ENCODE data around the gene EIF4E. TPM values are rescaled to one million over a fixed set of nuclear protein-coding genes. Genes with fewer than 3 reads are reported as not detected.
A peak's percentile ranks its signal among the peaks of the same experiment; 100 is the strongest.

The EIF4E gene
- total RNA-seq, 1 donor from 2014 or later: 87.3 TPM

GRCh38 chr4:98908703-98909262 is 20.1 kb downstream of the EIF4E start:
- Mint-ChIP-seq H3K9me3 (no peaks in the 10 kb centered on the region), H3K4me1 (peaks cover 65% of the 10 kb centered on the region), H3K4me3 (no peak overlapping the region), H3K27me3 (no peaks in the 10 kb centered on the region), H3K36me3 (ENCODE audit: low read depth) (peaks cover 24% of the 10 kb centered on the region), H3K27ac (no peak overlapping the region)
- ChIA-PET POLR2A (no interaction called here), CTCF (interaction anchor here (1.1 kb wide), 1 partner anchor 86 kb away, joined by 3 read pairs; no protein-coding TSS in a partner anchor)
- DNase-seq (no peak), ATAC-seq (ENCODE audit: low read depth) (no peak)
- TF ChIP-seq CTCF (IDR thresholded peaks at IDR 0.05): no peak
- intact Hi-C loops (cut with micrococcal nuclease): no loop called here

DNA sequence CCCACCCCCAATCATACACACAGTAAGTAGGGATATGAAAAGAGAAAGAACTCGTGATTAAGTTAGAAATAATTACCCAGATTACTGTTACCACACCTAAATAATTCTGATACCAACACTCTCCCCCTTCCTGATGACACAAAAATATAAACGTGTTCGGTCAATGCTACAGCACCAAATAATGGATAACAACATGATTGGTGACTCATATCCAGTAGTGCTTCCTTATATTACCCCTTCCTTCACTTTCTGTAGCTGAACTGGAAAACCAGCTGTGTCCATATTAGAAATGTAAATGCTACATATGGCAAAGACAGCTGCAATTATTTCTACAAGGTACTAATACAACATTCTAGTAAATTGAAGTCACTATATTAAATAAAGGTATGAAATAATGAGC is 20.8 kb downstream of the EIF4E start:
- Mint-ChIP-seq H3K36me3 (ENCODE audit: low read depth) (peaks cover 24% of the 10 kb centered on the region), H3K27me3 (no peaks in the 10 kb centered on the region), H3K4me3 (no peak overlapping the region), H3K9me3 (no peaks in the 10 kb centered on the region), H3K4me1 (peaks cover 69% of the 10 kb centered on the region), H3K27ac (no peak overlapping the region)
- ATAC-seq (ENCODE audit: low read depth): no peak
- TF ChIP-seq CTCF (IDR thresholded peaks at IDR 0.05): no peak
- POLR2A ChIA-PET: no interaction called here
- intact Hi-C loops (cut with micrococcal nuclease): no loop called here
- DNase-seq: no peak
- CTCF ChIA-PET: no interaction called here

DNA sequence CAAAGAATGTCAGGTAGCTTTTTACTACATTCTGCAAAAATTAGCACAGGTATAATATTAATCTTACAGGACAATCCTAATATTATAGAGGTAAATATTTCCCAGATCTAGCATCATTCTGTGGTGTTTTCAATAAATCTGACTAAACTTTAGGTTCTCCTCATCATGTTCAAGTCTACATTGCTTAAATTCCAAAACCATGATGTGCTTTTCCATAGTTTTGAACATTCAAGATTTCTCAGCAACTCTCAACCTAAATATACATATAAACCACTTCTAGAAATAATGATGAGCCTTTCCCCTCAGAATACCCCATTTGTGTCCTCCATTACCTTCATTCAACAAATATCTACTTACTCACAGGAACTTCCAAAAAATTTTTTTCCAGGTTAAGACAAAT is 23.1 kb downstream of the EIF4E start:
- no peak for TF ChIP-seq CTCF (IDR thresholded peaks at IDR 0.05)
- CTCF ChIA-PET: no interaction called here
- no peak for ATAC-seq (ENCODE audit: low read depth)
- H3K9me3 Mint-ChIP-seq: no peaks in the 10 kb centered on the region
- peaks cover 80% of the 10 kb centered on the region for H3K4me1 Mint-ChIP-seq
- H3K27ac Mint-ChIP-seq: no peak overlapping the region
- H3K4me3 Mint-ChIP-seq: no peak overlapping the region
- intact Hi-C loops (cut with micrococcal nuclease): loop anchor here (2.0 kb wide), 1 partner anchor 23 kb away; the partner anchor contains the start of gene EIF4E
- POLR2A ChIA-PET: no interaction called here
- no peaks in the 10 kb centered on the region for H3K27me3 Mint-ChIP-seq
- H3K36me3 Mint-ChIP-seq (ENCODE audit: low read depth): peaks cover 41% of the 10 kb centered on the region
- no peak for DNase-seq

- TF ChIP-seq CTCF (IDR thresholded peaks at IDR 0.05): no peak
- H3K4me1 Mint-ChIP-seq: peaks cover 80% of the 10 kb centered on the region
- no peaks in the 10 kb centered on the region for H3K27me3 Mint-ChIP-seq
- CTCF ChIA-PET: no interaction called here
- no peak overlapping the region for H3K27ac Mint-ChIP-seq
- POLR2A ChIA-PET: interaction anchor here (0.6 kb wide), 1 partner anchor 29 kb away, joined by 3 read pairs; no protein-coding TSS in a partner anchor
- intact Hi-C loops (cut with micrococcal nuclease): no loop called here
- no peaks in the 10 kb centered on the region for H3K9me3 Mint-ChIP-seq
- DNase-seq (no peak), ATAC-seq (ENCODE audit: low read depth) (no peak)
- no peak overlapping the region for H3K4me3 Mint-ChIP-seq
- H3K36me3 Mint-ChIP-seq (ENCODE audit: low read depth): peaks cover 45% of the 10 kb centered on the region
Measured at GRCh38 chr4:98905297-98905696, 23.6 kb downstream of the EIF4E start.

DNA sequence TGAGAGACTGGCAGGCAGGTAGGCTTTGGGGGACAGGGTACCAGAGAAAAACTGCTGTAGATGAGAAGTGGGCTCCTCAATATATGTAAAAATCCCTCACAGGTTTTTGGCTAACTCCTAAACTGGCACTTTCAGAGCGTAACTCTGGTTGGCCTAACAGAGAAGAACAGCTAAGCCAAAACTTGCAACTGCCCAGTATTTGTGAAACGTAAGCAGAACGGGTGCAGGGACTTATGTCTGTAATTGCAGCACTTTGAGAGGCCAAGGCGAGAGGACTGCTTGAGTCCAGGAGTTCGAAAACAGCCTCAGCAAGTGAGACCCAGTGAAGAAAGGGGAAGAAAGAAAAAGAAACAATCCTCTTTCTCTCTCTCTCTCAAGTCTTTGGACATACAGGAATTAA is 25.0 kb downstream of the EIF4E start:
- no peaks in the 10 kb centered on the region for H3K9me3 Mint-ChIP-seq
- no peak for TF ChIP-seq CTCF (IDR thresholded peaks at IDR 0.05)
- no peak for ATAC-seq (ENCODE audit: low read depth)
- POLR2A ChIA-PET: no interaction called here
- intact Hi-C loops (cut with micrococcal nuclease): no loop called here
- no peak for DNase-seq
- H3K27ac Mint-ChIP-seq: peak overlapping the region; percentile 25
- H3K4me3 Mint-ChIP-seq: no peak overlapping the region
- H3K27me3 Mint-ChIP-seq: no peaks in the 10 kb centered on the region
- peaks cover 77% of the 10 kb centered on the region for H3K4me1 Mint-ChIP-seq
- H3K36me3 Mint-ChIP-seq (ENCODE audit: low read depth): peaks cover 51% of the 10 kb centered on the region
- CTCF ChIA-PET: no interaction called here
